Mucosa of descending colon (tissue), 3 donors: Measurements from ENCODE around the gene TMEM143. TPM values are rescaled to one million over a fixed set of nuclear protein-coding genes. Genes with fewer than 3 reads are reported as not detected.

Source experiments
- ATAC-seq: fragments of 200-7000 bp; cut with Tn5 transposase; one replicate; pipeline ENCODE4 v1.9.1; 2020; ENCODE audit warnings: mild to moderate bottlenecking, moderate library complexity
- DNase-seq, 3 donors: peaks; one replicate each; pipeline ENCODE4 v3.0.0-alpha.2; 2020
- H3K36me3 ChIP-seq: fragments of 200-600 bp; one replicate; pipeline ENCODE4 v1.8.0; 2021; ENCODE audit warnings: low read depth, mild to moderate bottlenecking
- H3K4me1 ChIP-seq: fragments of 200-600 bp; one replicate; pipeline ENCODE4 v1.8.0; 2021; ENCODE audit warnings: low read depth, mild to moderate bottlenecking
- H3K4me3 ChIP-seq: fragments of 200-600 bp; one replicate; pipeline ENCODE4 v1.8.0; 2021; ENCODE audit warnings: mild to moderate bottlenecking
- H3K9me3 ChIP-seq: fragments of 200-600 bp; one replicate; pipeline ENCODE4 v1.8.0; 2021; ENCODE audit warnings: mild to moderate bottlenecking
- CTCF ChIP-seq: fragments of 200-600 bp; IDR thresholded peaks from one replicate; pipeline ENCODE4 v1.8.0; 2022; ENCODE audit warnings: antibody characterized with exemption, mild to moderate bottlenecking
- intact Hi-C, 2 donors: fragments of 100-400 bp; cut with DNase I in 1 of 2; cut with micrococcal nuclease in 1 of 2; formaldehyde crosslinking; loops; one replicate each; pipeline versions ENCODE4 v1.11.0 to v1.11.1; 2022; cut with DNase I, micrococcal nuclease
- total RNA-seq, 3 donors: library from RNA; stranded (reverse); fragmentation: NEBNext Ultra II Directional in 2 of 3; extraction: Animal tissue kit (Norgen Biotek cat#: 25700) in 2 of 3; gene quantifications; one replicate each; pipeline versions ENCODE4 v1.2.1 to v1.2.4, GENCODE V29; 2021 to 2023
- donor health status: DM: no; HTN: no; CAD: no; lungs with moderate emphysema.
- donor health status: DM: no; HTN: no; CAD: no.
- donor health status: DM: no; HTN: yes; CAD: no.

TMEM143 gene
- total RNA-seq, 3 donors from 2014 or later, result 13.2 to 14.5 (median 13.6) TPM

GRCh38 chr19:48367855-48368254, 4.1 kb upstream of the TMEM143 start:
- Histone ChIP-seq H3K36me3 (no peaks in the 10 kb centered on the region), H3K4me1 (peaks cover 16% of the 10 kb centered on the region), H3K9me3 (no peaks in the 10 kb centered on the region), H3K4me3 (no peak overlapping the region)
- DNase-seq, result peak in 1 of 3 donors; percentile 35
- TF ChIP-seq CTCF, result no peak
- ATAC-seq, result no peak
- intact Hi-C loops, result no loop called here

- DNase-seq (peak in 2 of 3 donors; percentile 38 to 59), ATAC-seq (no peak)
- Histone ChIP-seq H3K4me3 (no peak overlapping the region), H3K36me3 (no peaks in the 10 kb centered on the region), H3K4me1 (peaks cover 16% of the 10 kb centered on the region), H3K9me3 (no peaks in the 10 kb centered on the region)
- no peak for TF ChIP-seq CTCF
- intact Hi-C loops, result no loop called here
These were observed 1.9 kb upstream of the TMEM143 start for GRCh38 chr19:48365602-48366001.

GRCh38 chr19:48364598-48365348, 1.0 kb upstream of the TMEM143 start:
- H3K9me3 ChIP-seq, result no peaks in the 10 kb centered on the region
- H3K4me1 ChIP-seq, result peaks cover 16% of the 10 kb centered on the region
- peak in 2 of 3 donors; percentile 32 to 59 for DNase-seq
- TF ChIP-seq CTCF, result no peak
- H3K36me3 ChIP-seq, result no peaks in the 10 kb centered on the region
- intact Hi-C loops, result no loop called here
- ATAC-seq, result no peak
- H3K4me3 ChIP-seq, result no peak overlapping the region

- DNase-seq (peak in 2 of 3 donors; percentile 80 to 82), ATAC-seq (peak; percentile 23)
- no peaks in the 10 kb centered on the region for H3K36me3 ChIP-seq
- H3K9me3 ChIP-seq, result no peaks in the 10 kb centered on the region
- intact Hi-C loops, result no loop called here
- peaks cover 9% of the 10 kb centered on the region for H3K4me1 ChIP-seq
- no peak for TF ChIP-seq CTCF
- H3K4me3 ChIP-seq, result peak overlapping the region; percentile 28
These were observed 285 bp downstream of the TMEM143 start for GRCh38 chr19:48363500-48363809.

- DNase-seq, result peak; percentile 96 to 98 (median 96)
- Histone ChIP-seq H3K4me3 (peak overlapping the region; percentile 28), H3K9me3 (no peaks in the 10 kb centered on the region), H3K4me1 (peaks cover 3% of the 10 kb centered on the region), H3K36me3 (no peaks in the 10 kb centered on the region)
- no peak for TF ChIP-seq CTCF
- intact Hi-C loops, result no loop called here
- ATAC-seq, result peak; percentile 84
These were observed 832 bp downstream of the TMEM143 start for GRCh38 chr19:48362716-48363499.
